VCaP (cell line): ENCODE measurements around the gene PERP.
A peak's percentile ranks its signal among the peaks of the same experiment; 100 is the strongest.

ENCODE experiments used
- H3K27ac ChIP-seq: fragments of 450-650 bp; 2 replicates; pipeline ENCODE4 v1.5.1; 2017
- CTCF ChIP-seq: fragments of 450-650 bp; conservative IDR thresholded peaks from 2 replicates; pipeline ENCODE4 v1.5.1; 2017; ENCODE audit warnings: mild to moderate bottlenecking, moderate library complexity

PERP gene

GRCh38 chr6:138110229-138110628 lies 3.0 kb upstream of the PERP start:
- no peak for TF ChIP-seq CTCF
- H3K27ac ChIP-seq = no peak overlapping the region

GRCh38 chr6:138109042-138109997 lies 2.1 kb upstream of the PERP start:
- TF ChIP-seq CTCF = peak; percentile 96
- H3K27ac ChIP-seq = no peak overlapping the region

- H3K27ac ChIP-seq = peak overlapping the region; percentile 83
These were observed 753 bp upstream of the PERP start for GRCh38 chr6:138107752-138108592.

GRCh38 chr6:138106665-138107077 lies 548 bp downstream of the PERP start:
- peak overlapping the region; percentile 83 for H3K27ac ChIP-seq

More at GRCh38 chr6:138107752-138108592, 753 bp upstream of the PERP start:
- no peak for TF ChIP-seq CTCF

GRCh38 chr6:138105880-138106664 lies 1.1 kb downstream of the PERP start:
- H3K27ac ChIP-seq = peak overlapping the region; percentile 83
- no peak for TF ChIP-seq CTCF

More at GRCh38 chr6:138106665-138107077, 548 bp downstream of the PERP start:
- no peak for TF ChIP-seq CTCF

- peak overlapping the region; percentile 83 for H3K27ac ChIP-seq
- no peak for TF ChIP-seq CTCF
These were observed 1.8 kb downstream of the PERP start for GRCh38 chr6:138105446-138105845.
